DND-41 (cell line): ENCODE data around the gene MAPK10.

ENCODE experiments used
- ATAC-seq: fragments of 200-7000 bp; cut with Tn5 transposase; 3 replicates; pipeline ENCODE4 v1.9.1; 2021; ENCODE audit warnings: low read depth; ENCODE audit not compliant: insufficient read depth
- DNase-seq: peaks from one replicate; pipeline ENCODE4 v3.0.0-alpha.2; 2020
- H2AFZ ChIP-seq: 2 replicates; pipeline ENCODE4 v1.6.0; 2012; ENCODE audit warnings: low read depth, low read length
- H3K27ac ChIP-seq: 2 replicates; pipeline ENCODE4 v1.5.1; 2012; ENCODE audit warnings: low read length, inconsistent platforms
- H3K27me3 ChIP-seq: fragments of 200-600 bp; sonication (generic); 2 replicates; pipeline ENCODE4 v1.6.0; 2012; ENCODE audit warnings: low read length, mild to moderate bottlenecking, inconsistent platforms; ENCODE audit not compliant: insufficient read depth, poor library complexity
- H3K36me3 ChIP-seq: 2 replicates; pipeline ENCODE4 v1.5.1; 2012; ENCODE audit warnings: low read length, inconsistent platforms; ENCODE audit not compliant: insufficient read depth
- H3K4me1 ChIP-seq: 2 replicates; pipeline ENCODE4 v1.5.1; 2012; ENCODE audit warnings: mild to moderate bottlenecking, low read length; ENCODE audit not compliant: insufficient read depth
- H3K4me2 ChIP-seq: 2 replicates; pipeline ENCODE4 v1.6.0; 2012; ENCODE audit warnings: mild to moderate bottlenecking, moderate library complexity, low read length, inconsistent platforms; ENCODE audit not compliant: insufficient read depth
- H3K4me3 ChIP-seq, 2 experiments: fragments of 200-600 bp in 1 of 2; shearing (Covaris generic) in 1 of 2; 2 replicates each; pipeline ENCODE4 v1.5.1; 2012 to 2016; ENCODE audit warnings: inconsistent platforms in 2 of 2, low read length in 2 of 2, mild to moderate bottlenecking in 2 of 2, low read depth in 1 of 2, moderate library complexity in 1 of 2
- H3K79me2 ChIP-seq: 2 replicates; pipeline ENCODE4 v1.6.0; 2012; ENCODE audit warnings: low read length, inconsistent platforms; ENCODE audit not compliant: insufficient read depth
- H3K9ac ChIP-seq: 2 replicates; pipeline ENCODE4 v1.6.0; 2012; ENCODE audit warnings: low read depth, mild to moderate bottlenecking, inconsistent platforms, low read length, moderate library complexity
- H3K9me3 ChIP-seq: 2 replicates; pipeline ENCODE4 v1.5.1; 2012; ENCODE audit warnings: low read length, moderate library complexity, mild to moderate bottlenecking, inconsistent platforms; ENCODE audit not compliant: insufficient read depth, severe bottlenecking
- H4K20me1 ChIP-seq: 2 replicates; pipeline ENCODE4 v1.6.0; 2012; ENCODE audit warnings: low read length; ENCODE audit not compliant: insufficient read depth
- CTCF ChIP-seq: IDR thresholded peaks from 2 replicates; pipeline ENCODE4 v1.5.1; 2012; ENCODE audit warnings: borderline replicate concordance, low read length, moderate library complexity, mild to moderate bottlenecking; ENCODE audit not compliant: poor library complexity, severe bottlenecking; ENCODE audit errors: extremely low read depth
- EZH2 ChIP-seq: IDR thresholded peaks from 3 replicates; pipeline ENCODE4 v1.6.1; 2012; ENCODE audit warnings: borderline replicate concordance, low read depth, mild to moderate bottlenecking, moderate library complexity, low read length, inconsistent platforms; ENCODE audit not compliant: severe bottlenecking

Gene MAPK10

GRCh38 chr4:85956293-85956945 is 403.4 kb downstream of the MAPK10 start:
- H3K4me2 ChIP-seq, result no peak overlapping the region
- no peak for TF ChIP-seq EZH2
- H3K27me3 ChIP-seq, result no peaks in the 10 kb centered on the region
- no peaks in the 10 kb centered on the region for H3K79me2 ChIP-seq
- no peak for ATAC-seq
- H3K9me3 ChIP-seq, result no peaks in the 10 kb centered on the region
- no peak overlapping the region for H2AFZ ChIP-seq
- no peak overlapping the region for H3K9ac ChIP-seq
- H3K27ac ChIP-seq, result no peak overlapping the region
- no peaks in the 10 kb centered on the region for H3K36me3 ChIP-seq
- no peaks in the 10 kb centered on the region for H4K20me1 ChIP-seq
- no peak overlapping the region for H3K4me3 ChIP-seq
- DNase-seq, result no peak
- no peaks in the 10 kb centered on the region for H3K4me1 ChIP-seq

GRCh38 chr4:85955620-85956292 is 404.1 kb downstream of the MAPK10 start:
- DNase-seq (no peak), ATAC-seq (no peak)
- no peak overlapping the region for H3K27ac ChIP-seq
- H3K4me1 ChIP-seq, result no peaks in the 10 kb centered on the region
- no peaks in the 10 kb centered on the region for H3K27me3 ChIP-seq
- H3K79me2 ChIP-seq, result no peaks in the 10 kb centered on the region
- no peaks in the 10 kb centered on the region for H4K20me1 ChIP-seq
- no peak overlapping the region for H3K4me3 ChIP-seq
- H3K36me3 ChIP-seq, result no peaks in the 10 kb centered on the region
- H3K9me3 ChIP-seq, result no peaks in the 10 kb centered on the region
- H3K9ac ChIP-seq, result no peak overlapping the region
- TF ChIP-seq EZH2 (no peak), CTCF (no peak)
- H3K4me2 ChIP-seq, result no peak overlapping the region
- no peak overlapping the region for H2AFZ ChIP-seq

- H3K4me1 ChIP-seq, result no peaks in the 10 kb centered on the region
- H4K20me1 ChIP-seq, result no peaks in the 10 kb centered on the region
- no peaks in the 10 kb centered on the region for H3K9me3 ChIP-seq
- ATAC-seq (no peak), DNase-seq (no peak)
- TF ChIP-seq EZH2 (no peak), CTCF (no peak)
- no peaks in the 10 kb centered on the region for H3K79me2 ChIP-seq
- no peaks in the 10 kb centered on the region for H3K27me3 ChIP-seq
- H3K4me2 ChIP-seq, result no peak overlapping the region
- no peak overlapping the region for H3K4me3 ChIP-seq
- no peak overlapping the region for H3K27ac ChIP-seq
- no peak overlapping the region for H2AFZ ChIP-seq
- no peaks in the 10 kb centered on the region for H3K36me3 ChIP-seq
- H3K9ac ChIP-seq, result no peak overlapping the region
Observed at GRCh38 chr4:85953651-85954018, 406.2 kb downstream of the MAPK10 start.

GRCh38 chr4:85952972-85953650 is 406.7 kb downstream of the MAPK10 start:
- H2AFZ ChIP-seq, result no peak overlapping the region
- H3K9me3 ChIP-seq, result no peaks in the 10 kb centered on the region
- no peak overlapping the region for H3K4me2 ChIP-seq
- H3K27me3 ChIP-seq, result no peaks in the 10 kb centered on the region
- no peak for TF ChIP-seq EZH2
- TF ChIP-seq CTCF, result no peak
- ATAC-seq (no peak), DNase-seq (no peak)
- no peak overlapping the region for H3K9ac ChIP-seq
- H3K4me3 ChIP-seq, result no peak overlapping the region
- no peaks in the 10 kb centered on the region for H3K4me1 ChIP-seq
- no peaks in the 10 kb centered on the region for H4K20me1 ChIP-seq
- no peaks in the 10 kb centered on the region for H3K36me3 ChIP-seq
- no peak overlapping the region for H3K27ac ChIP-seq
- no peaks in the 10 kb centered on the region for H3K79me2 ChIP-seq
